Measurements from ENCODE around the gene ZW10. TPM values are rescaled to one million over a fixed set of nuclear protein-coding genes. Genes with fewer than 3 reads are reported as not detected.
"Not testable (repeated sequence)": the region's sequence is repeated elsewhere in the genome, so short reads cannot be mapped to it uniquely, and the experiment has no call there.

ZW10 gene
- polyA plus RNA-seq, 3 donors = 3.3 to 13.1 (median 10.2) TPM

DNA sequence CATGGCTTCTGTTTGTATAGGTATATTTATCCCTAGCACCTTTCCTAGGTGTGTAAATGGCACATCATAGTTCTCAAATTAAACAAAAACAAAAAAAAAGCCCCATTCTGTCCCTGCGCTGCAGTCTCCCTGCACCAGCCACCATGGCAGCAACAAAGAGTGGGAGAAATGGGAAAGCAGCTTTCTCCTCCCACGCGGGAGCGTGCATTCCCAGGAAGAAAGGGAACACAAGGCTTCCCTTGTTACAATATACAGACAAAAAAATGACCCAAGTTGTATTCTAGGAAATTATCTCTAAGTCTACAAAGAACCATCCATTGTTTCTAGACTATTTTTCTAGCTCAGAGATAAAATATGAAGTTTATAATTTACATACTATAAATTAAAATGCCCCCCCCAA is 51.3 kb downstream of the ZW10 start:
- Histone ChIP-seq H4K20me1 (ENCODE audit: insufficient read depth, low read length) (no peaks in the 10 kb centered on the region), H3K4me3 (replicated peaks in 1 of 3; ENCODE audit: low read depth in 2 of 3, low read length in 3 of 3) (no peak overlapping the region), H3K4me1 (ENCODE audit: control insufficient read depth in 1 of 2, insufficient read depth in 2 of 2, low read length in 2 of 2) (no peaks in the 10 kb centered on the region), H3K27ac (ENCODE audit: low read depth in 1 of 2, low read length in 2 of 2) (no peak overlapping the region), H3K79me2 (ENCODE audit: insufficient read depth, low read length) (no peaks in the 10 kb centered on the region), H3K27me3 (ENCODE audit: control insufficient read depth in 2 of 2, insufficient read depth in 2 of 2, low read length in 2 of 2) (no peaks in the 10 kb centered on the region), H3K9ac (ENCODE audit: insufficient read depth, low read length, poor library complexity, severe bottlenecking) (no peak overlapping the region), H3K36me3 (replicated peaks in 1 of 2; ENCODE audit: control insufficient read depth in 1 of 2, insufficient read depth in 2 of 2, low read length in 2 of 2) (no peaks in the 10 kb centered on the region), H3K4me2 (replicated peaks; ENCODE audit: extremely low read depth, low read length, poor library complexity, severe bottlenecking) (no peak overlapping the region), H3K9me3 (replicated peaks in 1 of 2; ENCODE audit: control insufficient read depth in 1 of 2, insufficient read depth in 1 of 2, low read length in 2 of 2) (no peaks in the 10 kb centered on the region), H2AFZ (ENCODE audit: insufficient read depth, low read depth, low read length, poor library complexity, severe bottlenecking) (no peak overlapping the region)
- no peak overlapping the region for H3K27ac Mint-ChIP-seq
- no peaks in the 10 kb centered on the region for H3K4me1 Mint-ChIP-seq
- TF ChIP-seq, protein P1, sequence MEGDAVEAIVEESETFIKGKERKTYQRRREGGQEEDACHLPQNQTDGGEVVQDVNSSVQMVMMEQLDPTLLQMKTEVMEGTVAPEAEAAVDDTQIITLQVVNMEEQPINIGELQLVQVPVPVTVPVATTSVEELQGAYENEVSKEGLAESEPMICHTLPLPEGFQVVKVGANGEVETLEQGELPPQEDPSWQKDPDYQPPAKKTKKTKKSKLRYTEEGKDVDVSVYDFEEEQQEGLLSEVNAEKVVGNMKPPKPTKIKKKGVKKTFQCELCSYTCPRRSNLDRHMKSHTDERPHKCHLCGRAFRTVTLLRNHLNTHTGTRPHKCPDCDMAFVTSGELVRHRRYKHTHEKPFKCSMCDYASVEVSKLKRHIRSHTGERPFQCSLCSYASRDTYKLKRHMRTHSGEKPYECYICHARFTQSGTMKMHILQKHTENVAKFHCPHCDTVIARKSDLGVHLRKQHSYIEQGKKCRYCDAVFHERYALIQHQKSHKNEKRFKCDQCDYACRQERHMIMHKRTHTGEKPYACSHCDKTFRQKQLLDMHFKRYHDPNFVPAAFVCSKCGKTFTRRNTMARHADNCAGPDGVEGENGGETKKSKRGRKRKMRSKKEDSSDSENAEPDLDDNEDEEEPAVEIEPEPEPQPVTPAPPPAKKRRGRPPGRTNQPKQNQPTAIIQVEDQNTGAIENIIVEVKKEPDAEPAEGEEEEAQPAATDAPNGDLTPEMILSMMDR (IDR thresholded peaks at IDR 0.05) = no peak
- DNase-seq = no peak
- no peak overlapping the region for H3K4me3 Mint-ChIP-seq
- H3K9me3 Mint-ChIP-seq = peaks cover 1 to 10% (median 6%) of the 10 kb centered on the region in 7 donors
- intact Hi-C loops (cut with micrococcal nuclease) = no loop called here
- H3K27me3 Mint-ChIP-seq (ENCODE audit: low read depth in 3 of 3) = peaks cover 0 to 2% (median 2%) of the 10 kb centered on the region in 3 donors
- H3K36me3 Mint-ChIP-seq = peaks cover 4 to 5% of the 10 kb centered on the region in 2 donors
- no CpG with 5 or more reads among the region's 4 CpGs for WGBS (ENCODE audit: insufficient coverage)

DNA sequence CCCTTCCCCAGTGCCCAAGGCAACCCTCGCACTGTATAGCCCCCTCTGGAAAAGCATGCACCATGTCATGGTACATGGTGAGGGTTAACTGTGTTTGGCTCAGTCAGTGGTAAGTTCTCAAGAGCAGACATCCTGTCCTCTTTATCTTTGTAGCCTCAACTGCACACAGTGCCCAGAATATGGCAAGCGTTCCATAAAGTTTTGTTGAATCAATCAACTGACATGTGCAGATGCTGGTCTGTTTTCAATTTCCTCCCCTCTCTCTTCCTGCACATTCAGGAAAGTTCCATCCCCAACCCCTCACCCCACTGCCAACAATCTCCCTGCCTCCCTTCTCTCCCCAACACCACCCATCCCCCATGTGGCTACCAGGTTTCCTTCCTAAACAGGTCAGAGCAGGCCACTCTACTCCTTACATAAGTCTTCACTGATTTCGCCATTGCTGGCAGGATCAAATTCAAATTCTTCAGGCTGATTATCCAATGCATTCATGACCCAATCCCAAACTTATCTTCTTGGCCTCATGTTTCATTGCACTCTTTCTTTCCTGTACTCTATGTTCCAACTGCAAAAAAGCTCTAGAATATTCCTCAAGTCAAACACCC is 51.9 kb downstream of the ZW10 start:
- Histone ChIP-seq H4K20me1 (ENCODE audit: insufficient read depth, low read length) (no peaks in the 10 kb centered on the region), H3K4me1 (ENCODE audit: control insufficient read depth in 1 of 2, insufficient read depth in 2 of 2, low read length in 2 of 2) (no peaks in the 10 kb centered on the region), H3K4me2 (replicated peaks; ENCODE audit: extremely low read depth, low read length, poor library complexity, severe bottlenecking) (no peak overlapping the region), H3K27ac (ENCODE audit: low read depth in 1 of 2, low read length in 2 of 2) (no peak overlapping the region), H3K79me2 (ENCODE audit: insufficient read depth, low read length) (no peaks in the 10 kb centered on the region), H3K9ac (ENCODE audit: insufficient read depth, low read length, poor library complexity, severe bottlenecking) (no peak overlapping the region), H3K9me3 (replicated peaks in 1 of 2; ENCODE audit: control insufficient read depth in 1 of 2, insufficient read depth in 1 of 2, low read length in 2 of 2) (peaks cover 0 to 2% of the 10 kb centered on the region in 2 donors), H3K36me3 (replicated peaks in 1 of 2; ENCODE audit: control insufficient read depth in 1 of 2, insufficient read depth in 2 of 2, low read length in 2 of 2) (no peaks in the 10 kb centered on the region), H2AFZ (ENCODE audit: insufficient read depth, low read depth, low read length, poor library complexity, severe bottlenecking) (no peak overlapping the region), H3K4me3 (replicated peaks in 1 of 3; ENCODE audit: low read depth in 2 of 3, low read length in 3 of 3) (no peak overlapping the region), H3K27me3 (ENCODE audit: control insufficient read depth in 2 of 2, insufficient read depth in 2 of 2, low read length in 2 of 2) (no peaks in the 10 kb centered on the region)
- Mint-ChIP-seq H3K9me3 (peaks cover 3 to 10% (median 8%) of the 10 kb centered on the region in 7 donors), H3K4me3 (no peak overlapping the region), H3K27me3 (ENCODE audit: low read depth in 3 of 3) (peaks cover 0 to 2% (median 2%) of the 10 kb centered on the region in 3 donors), H3K27ac (no peak overlapping the region), H3K36me3 (peaks cover 4 to 5% of the 10 kb centered on the region in 2 donors), H3K4me1 (no peaks in the 10 kb centered on the region)
- TF ChIP-seq, protein P1 (IDR thresholded peaks at IDR 0.05) = no peak
- 93% methylated on average over 2 of the region's 3 CpGs for WGBS (ENCODE audit: insufficient coverage)
- intact Hi-C loops (cut with micrococcal nuclease) = no loop called here
- no peak for DNase-seq

GRCh38 chr11:113720478-113720877 is 53.0 kb downstream of the ZW10 start:
- H3K9me3 ChIP-seq (replicated peaks in 1 of 2; ENCODE audit: control insufficient read depth in 1 of 2, insufficient read depth in 1 of 2, low read length in 2 of 2); H3K27ac Mint-ChIP-seq; H3K79me2 ChIP-seq (ENCODE audit: insufficient read depth, low read length); H3K4me1 Mint-ChIP-seq; H3K4me2 ChIP-seq (replicated peaks; ENCODE audit: extremely low read depth, low read length, poor library complexity, severe bottlenecking); H2AFZ ChIP-seq (ENCODE audit: insufficient read depth, low read depth, low read length, poor library complexity, severe bottlenecking); H3K36me3 ChIP-seq (replicated peaks in 1 of 2; ENCODE audit: control insufficient read depth in 1 of 2, insufficient read depth in 2 of 2, low read length in 2 of 2); H3K4me3 Mint-ChIP-seq; H3K36me3 Mint-ChIP-seq; H4K20me1 ChIP-seq (ENCODE audit: insufficient read depth, low read length); DNase-seq; intact Hi-C loops (cut with micrococcal nuclease); H3K27me3 Mint-ChIP-seq (ENCODE audit: low read depth in 3 of 3); H3K9ac ChIP-seq (ENCODE audit: insufficient read depth, low read length, poor library complexity, severe bottlenecking); H3K27ac ChIP-seq (ENCODE audit: low read depth in 1 of 2, low read length in 2 of 2); H3K4me1 ChIP-seq (ENCODE audit: control insufficient read depth in 1 of 2, insufficient read depth in 2 of 2, low read length in 2 of 2); H3K27me3 ChIP-seq (ENCODE audit: control insufficient read depth in 2 of 2, insufficient read depth in 2 of 2, low read length in 2 of 2); H3K4me3 ChIP-seq (replicated peaks in 1 of 3; ENCODE audit: low read depth in 2 of 3, low read length in 3 of 3): not testable (repeated sequence)
- WGBS (ENCODE audit: insufficient coverage) = no CpG with 5 or more reads among the region's 3 CpGs
- peaks cover 4 to 10% (median 10%) of the 10 kb centered on the region in 7 donors for H3K9me3 Mint-ChIP-seq

All from CD14-positive monocyte (primary cell).